H1 (cell line): Measurements from ENCODE around the gene S100A8. TPM values are rescaled to one million over a fixed set of nuclear protein-coding genes. Genes with fewer than 3 reads are reported as not detected.

Source experiments
- CTCF ChIA-PET: fragments of 300-600 bp; sonication (Branson Sonifier 250); formaldehyde crosslinking; loops from one replicate; lab custom pipeline; 2021; ENCODE audit not compliant: partially characterized antibody; lab: Charles Lee
- POLR2A ChIA-PET: fragments of 300-600 bp; sonication (Branson Sonifier 250); formaldehyde crosslinking; loops from one replicate; lab custom pipeline; 2021; ENCODE audit warnings: inconsistent platforms; ENCODE audit not compliant: partially characterized antibody; lab: Charles Lee
- DNase-seq, 2 experiments: peaks; one replicate each; pipeline versions ENCODE4 v3.0.0 to v3.0.0-alpha.2; 2010 to 2022; ENCODE audit warnings: low spot score in 2 of 2, low read depth in 1 of 2, mixed read lengths in 1 of 2
- FAIRE-seq: peaks from 2 replicates; lab custom pipeline; 2011; peaks lifted over from hg19 to GRCh38; lab: Jason Lieb, UNC
- H2AFZ ChIP-seq: 2 replicates; pipeline ENCODE4 v1.8.1; 2012; ENCODE audit warnings: low read length, inconsistent platforms
- H2AK5ac ChIP-seq: 2 replicates; pipeline ENCODE4 v1.6.1; 2013; ENCODE audit warnings: low read depth, low read length
- H2BK120ac ChIP-seq: replicated peaks from 2 replicates; pipeline ENCODE3; 2013; ENCODE audit warnings: low read depth, low read length, inconsistent platforms
- H2BK12ac ChIP-seq: 2 replicates; pipeline ENCODE4 v1.6.1; 2013; ENCODE audit warnings: low read depth, low read length
- H2BK15ac ChIP-seq: 2 replicates; pipeline ENCODE4 v1.6.1; 2013; ENCODE audit warnings: low read length
- H2BK20ac ChIP-seq: 2 replicates; pipeline ENCODE4 v1.6.1; 2013; ENCODE audit warnings: low read length
- H2BK5ac ChIP-seq: 2 replicates; pipeline ENCODE4 v1.6.1; 2013; ENCODE audit warnings: low read depth, low read length
- H3K14ac ChIP-seq: 2 replicates; pipeline ENCODE4 v1.6.1; 2013; ENCODE audit warnings: inconsistent platforms; ENCODE audit not compliant: insufficient read length
- H3K18ac ChIP-seq: 2 replicates; pipeline ENCODE4 v1.6.1; 2013; ENCODE audit warnings: low read length; ENCODE audit errors: extremely low read depth
- H3K23ac ChIP-seq: 2 replicates; pipeline ENCODE4 v1.6.1; 2013; ENCODE audit warnings: inconsistent platforms; ENCODE audit not compliant: insufficient read length
- H3K23me2 ChIP-seq: 2 replicates; pipeline ENCODE4 v1.6.1; 2013; ENCODE audit warnings: low read depth, low read length
- H3K27ac ChIP-seq: 2 replicates; pipeline ENCODE4 v1.6.1; 2011; ENCODE audit warnings: low read depth, low read length, inconsistent platforms
- H3K27me3 ChIP-seq, 4 experiments: replicated peaks in 1 of 4; 1 replicate in 1 of 4; 2 replicates in 3 of 4; pipeline versions ENCODE4 v1.6.1 to v1.8.1; 2011 to 2013; ENCODE audit warnings: low read length in 3 of 4, mild to moderate bottlenecking in 3 of 4, inconsistent platforms in 2 of 4, mixed read lengths in 2 of 4, moderate library complexity in 1 of 4; ENCODE audit not compliant: control insufficient read depth in 3 of 4, insufficient read depth in 3 of 4; ENCODE audit errors: extremely low read depth in 1 of 4
- H3K36me3 ChIP-seq, 4 experiments: 2 replicates each; pipeline versions ENCODE4 v1.6.1 to v1.8.1; 2011 to 2013; ENCODE audit warnings: mild to moderate bottlenecking in 4 of 4, low read length in 3 of 4, moderate library complexity in 2 of 4, control low read depth in 1 of 4, inconsistent platforms in 1 of 4; ENCODE audit not compliant: insufficient read depth in 4 of 4, control insufficient read depth in 2 of 4
- H3K4ac ChIP-seq: replicated peaks from 2 replicates; pipeline ENCODE3; 2013; ENCODE audit warnings: low read length, low read depth, mixed read lengths, inconsistent platforms; ENCODE audit not compliant: insufficient read length
- H3K4me1 ChIP-seq, 4 experiments: replicated peaks in 1 of 4; 1 replicate in 1 of 4; 2 replicates in 3 of 4; pipeline versions ENCODE4 v1.6.1 to v1.8.1; 2011 to 2013; ENCODE audit warnings: low read length in 3 of 4, inconsistent platforms in 2 of 4, mixed read lengths in 1 of 4; ENCODE audit not compliant: insufficient read depth in 4 of 4, control insufficient read depth in 3 of 4
- H3K4me2 ChIP-seq, 2 experiments: 2 replicates each; pipeline versions ENCODE4 v1.6.1 to v1.8.1; 2011 to 2013; ENCODE audit warnings: low read depth in 2 of 2, low read length in 2 of 2, control low read depth in 1 of 2, inconsistent platforms in 1 of 2, mild to moderate bottlenecking in 1 of 2; ENCODE audit not compliant: insufficient read depth in 1 of 2
- H3K4me3 ChIP-seq, 4 experiments: fragments of 200-600, 300-600 bp in 1 of 4; sonication (generic), shearing (Covaris generic), sonication (Bioruptor Twin) in 1 of 4; 2 replicates each; pipeline versions ENCODE4 v1.5.1 to v1.8.1; 2011 to 2016; ENCODE audit warnings: low read length in 4 of 4, low read depth in 3 of 4, control low read depth in 2 of 4, inconsistent platforms in 2 of 4, mild to moderate bottlenecking in 2 of 4, mixed read lengths in 1 of 4, moderate library complexity in 1 of 4; ENCODE audit not compliant: insufficient read depth in 2 of 4; ENCODE audit errors: extremely low read depth in 1 of 4
- H3K56ac ChIP-seq: replicated peaks from 2 replicates; pipeline ENCODE3; 2013; ENCODE audit warnings: low read depth, mild to moderate bottlenecking, mixed read lengths, low read length, inconsistent platforms; ENCODE audit not compliant: insufficient read length
- H3K79me1 ChIP-seq: 2 replicates; pipeline ENCODE4 v1.6.1; 2013; ENCODE audit warnings: low read depth, low read length, control low read depth
- H3K79me2 ChIP-seq, 2 experiments: 2 replicates each; pipeline versions ENCODE4 v1.6.1 to v1.8.1; 2012 to 2013; ENCODE audit warnings: low read length in 2 of 2, mild to moderate bottlenecking in 2 of 2, inconsistent platforms in 1 of 2; ENCODE audit not compliant: insufficient read depth in 2 of 2, control insufficient read depth in 1 of 2
- H3K9ac ChIP-seq, 4 experiments: replicated peaks in 1 of 4; 1 replicate in 1 of 4; 2 replicates in 3 of 4; pipeline versions ENCODE4 v1.6.1 to v1.8.1; 2011 to 2013; ENCODE audit warnings: low read depth in 3 of 4, low read length in 3 of 4, control low read depth in 2 of 4, mild to moderate bottlenecking in 2 of 4, moderate library complexity in 2 of 4, inconsistent platforms in 1 of 4; ENCODE audit errors: extremely low read depth in 1 of 4
- H3K9me3 ChIP-seq, 2 experiments: 2 replicates each; pipeline versions ENCODE4 v1.6.1 to v1.8.1; 2012 to 2013; ENCODE audit warnings: mild to moderate bottlenecking in 2 of 2, moderate library complexity in 2 of 2, control low read depth in 1 of 2, inconsistent platforms in 1 of 2, low read depth in 1 of 2, low read length in 1 of 2, mixed read lengths in 1 of 2; ENCODE audit not compliant: insufficient read depth in 2 of 2
- H4K20me1 ChIP-seq, 2 experiments: replicated peaks in 1 of 2; 2 replicates each; pipeline versions ENCODE3 to v1.8.1; 2011 to 2013; ENCODE audit warnings: inconsistent platforms in 2 of 2, low read length in 2 of 2, mild to moderate bottlenecking in 1 of 2; ENCODE audit not compliant: insufficient read depth in 2 of 2, control insufficient read depth in 1 of 2
- H4K5ac ChIP-seq: 2 replicates; pipeline ENCODE4 v1.6.1; 2013; ENCODE audit warnings: low read length, low read depth, mixed read lengths, inconsistent platforms; ENCODE audit not compliant: insufficient read length
- H4K8ac ChIP-seq: 2 replicates; pipeline ENCODE4 v1.8.0; 2013; ENCODE audit warnings: mild to moderate bottlenecking, moderate library complexity, low read length, inconsistent platforms; ENCODE audit not compliant: insufficient read depth; ENCODE audit errors: extremely low read depth
- H4K91ac ChIP-seq: replicated peaks from 2 replicates; pipeline ENCODE3; 2013; ENCODE audit warnings: low read length, mixed read lengths, inconsistent platforms; ENCODE audit not compliant: insufficient read length
- ASH2L ChIP-seq: fragments of 200-600, 300-600 bp; sonication (generic); IDR thresholded peaks from one replicate; pipeline ENCODE4 v1.7.1; 2017; ENCODE audit warnings: low read length
- BACH1 ChIP-seq: IDR thresholded peaks from 2 replicates; pipeline ENCODE4 v1.6.1; 2012; ENCODE audit warnings: low read length, improper control_type of control experiment
- CBX8 ChIP-seq: fragments of 300-800, 300-1000 bp; sonication (generic); IDR thresholded peaks from 2 replicates; pipeline ENCODE4 v1.7.1; 2016; ENCODE audit warnings: low read depth, low read length, borderline replicate concordance
- EGR1 ChIP-seq: IDR thresholded peaks from 2 replicates; pipeline ENCODE4 v1.6.1; 2011; ENCODE audit warnings: low read depth, low read length, borderline replicate concordance
- RFX5 ChIP-seq: IDR thresholded peaks from 2 replicates; pipeline ENCODE4 v1.6.1; 2011; ENCODE audit warnings: low read depth, low read length, improper control_type of control experiment, borderline replicate concordance
- SIN3A ChIP-seq, 2 experiments: IDR thresholded peaks in 1 of 2; conservative IDR thresholded peaks in 1 of 2; 2 replicates each; pipeline ENCODE4 v1.6.1; 2011 to 2012; ENCODE audit warnings: low read length in 2 of 2, improper control_type of control experiment in 1 of 2, low read depth in 1 of 2, mild to moderate bottlenecking in 1 of 2
- SIRT6 ChIP-seq: IDR thresholded peaks from one replicate; pipeline ENCODE4 v1.7.1; 2012; ENCODE audit warnings: low read length, inconsistent platforms
- SP1 ChIP-seq: IDR thresholded peaks from 2 replicates; pipeline ENCODE4 v1.6.1; 2011; ENCODE audit warnings: low read depth, low read length
- SP2 ChIP-seq: IDR thresholded peaks from 2 replicates; pipeline ENCODE4 v1.6.1; 2012; ENCODE audit warnings: mild to moderate bottlenecking, low read length, inconsistent platforms
- SRF ChIP-seq: IDR thresholded peaks from 2 replicates; pipeline ENCODE4 v1.6.1; 2011; ENCODE audit warnings: mild to moderate bottlenecking, low read depth, low read length, moderate library complexity
- TAF1 ChIP-seq: IDR thresholded peaks from 2 replicates; pipeline ENCODE4 v1.6.1; 2011; ENCODE audit warnings: mild to moderate bottlenecking, low read depth, low read length
- TCF12 ChIP-seq: IDR thresholded peaks from 2 replicates; pipeline ENCODE4 v1.6.1; 2011; ENCODE audit warnings: low read depth, mild to moderate bottlenecking, low read length
- WGBS, 2 experiments: shearing (Covaris generic) in 1 of 2; methylation state at CpG; one replicate each; pipeline versions ENCODE4 v1.1.6 to v1.1.7; 2013 to 2015; ENCODE audit warnings: low lambda C conversion rate in 2 of 2, mixed read lengths in 2 of 2, inconsistent platforms in 1 of 2, low coverage in 1 of 2, missing lambda C conversion rate in 1 of 2; ENCODE audit not compliant: insufficient replicate concordance in 2 of 2, insufficient coverage in 1 of 2, insufficient read length in 1 of 2; ENCODE audit errors: extremely low coverage in 1 of 2, missing lambda C conversion rate in 1 of 2; 5-methylcytosine and 5-hydroxymethylcytosine counted together
- polyA plus RNA-seq, 7 experiments: library from polyadenylated mRNA; depleted of rRNA in 3 of 7; stranded (reverse) in 5 of 7; unstranded in 2 of 7; fragments of >200 nt in 5 of 7; fragments of 200-250 nt in 2 of 7; gene quantifications; 1 replicate in 5 of 7; 2 replicates in 1 of 7; 4 replicates in 1 of 7; pipeline versions ENCODE4 v1.2.1 to v1.2.3, GENCODE V29; 2011 to 2013; ENCODE audit warnings: missing spikeins in 2 of 7, mixed read lengths in 2 of 7
- total RNA-seq: library from RNA; stranded (reverse); fragmentation: NEBNext Ultra II Directional; extraction: Animal tissue kit (Norgen Biotek cat#: 25700); gene quantifications from 2 replicates; pipeline ENCODE4 v1.2.1, GENCODE V29; 2021
- TF ChIP-seq, protein P1 (sequence below): IDR thresholded peaks from 2 replicates; pipeline ENCODE4 v1.6.1; 2012; ENCODE audit warnings: low read length, inconsistent platforms

The S100A8 gene
- total and polyA plus RNA-seq, 2 of the 8 experiments (the other 6 are each of a cell fraction or from before 2014, with no cell fraction given): not detected

- H4K8ac ChIP-seq: no peak overlapping the region
- FAIRE-seq (no peak), DNase-seq (no peak)
- no peak overlapping the region for H3K4ac ChIP-seq
- POLR2A ChIA-PET: no interaction called here
- no peaks in the 10 kb centered on the region for H3K4me1 ChIP-seq
- 83% methylated on average over 5 of the region's 8 CpGs; no CpG with 5 or more reads in 1 of the 2 experiments for WGBS, 2 experiments
- H3K36me3 ChIP-seq: no peaks in the 10 kb centered on the region
- H3K27ac ChIP-seq: no peak overlapping the region
- no peak overlapping the region for H2AFZ ChIP-seq
- H2BK15ac ChIP-seq: no peak overlapping the region
- no peak overlapping the region for H2BK120ac ChIP-seq
- no peak for TF ChIP-seq TAF1
- no peak for TF ChIP-seq ASH2L
- TF ChIP-seq SIN3A (conservative IDR thresholded peaks at IDR 0.05 in 1 of 2, IDR thresholded peaks at IDR 0.05 in 1 of 2; ENCODE audit: low read depth in 1 of 2, low read length in 2 of 2): no peak
- no peak for TF ChIP-seq SRF
- no peak for TF ChIP-seq TCF12
- TF ChIP-seq, protein P1, sequence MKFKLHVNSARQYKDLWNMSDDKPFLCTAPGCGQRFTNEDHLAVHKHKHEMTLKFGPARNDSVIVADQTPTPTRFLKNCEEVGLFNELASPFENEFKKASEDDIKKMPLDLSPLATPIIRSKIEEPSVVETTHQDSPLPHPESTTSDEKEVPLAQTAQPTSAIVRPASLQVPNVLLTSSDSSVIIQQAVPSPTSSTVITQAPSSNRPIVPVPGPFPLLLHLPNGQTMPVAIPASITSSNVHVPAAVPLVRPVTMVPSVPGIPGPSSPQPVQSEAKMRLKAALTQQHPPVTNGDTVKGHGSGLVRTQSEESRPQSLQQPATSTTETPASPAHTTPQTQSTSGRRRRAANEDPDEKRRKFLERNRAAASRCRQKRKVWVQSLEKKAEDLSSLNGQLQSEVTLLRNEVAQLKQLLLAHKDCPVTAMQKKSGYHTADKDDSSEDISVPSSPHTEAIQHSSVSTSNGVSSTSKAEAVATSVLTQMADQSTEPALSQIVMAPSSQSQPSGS: no peak
- no peak for TF ChIP-seq BACH1
- TF ChIP-seq RFX5: no peak
- no peak for TF ChIP-seq EGR1
- no peak for TF ChIP-seq SP2
- TF ChIP-seq CBX8: no peak
- TF ChIP-seq SP1: no peak
- no peak for TF ChIP-seq SIRT6
- TF ChIP-seq, all 59 proteins: peak for 0
- no peak overlapping the region for H3K4me2 ChIP-seq
- H3K9me3 ChIP-seq: no peaks in the 10 kb centered on the region
- H2BK5ac ChIP-seq: no peak overlapping the region
- H4K5ac ChIP-seq: no peak overlapping the region
- H3K23me2 ChIP-seq: no peaks in the 10 kb centered on the region; the same call in 1 of the 2 replicates
- no peaks in the 10 kb centered on the region for H3K27me3 ChIP-seq
- no peak overlapping the region for H3K9ac ChIP-seq
- H3K18ac ChIP-seq: no peak overlapping the region
- no peak overlapping the region for H2BK20ac ChIP-seq
- no peaks in the 10 kb centered on the region for H3K79me1 ChIP-seq
- H4K91ac ChIP-seq: no peak overlapping the region
- H3K56ac ChIP-seq: no peak overlapping the region
- no peak overlapping the region for H3K23ac ChIP-seq
- no peak overlapping the region for H2BK12ac ChIP-seq
- H2AK5ac ChIP-seq: no peak overlapping the region
- H4K20me1 ChIP-seq: no peaks in the 10 kb centered on the region
- no peak overlapping the region for H3K14ac ChIP-seq
- CTCF ChIA-PET: interaction anchor here (0.8 to 4.1 kb wide), 5 partner anchors 10 to 129 kb away, joined by 3 to 19 read pairs (median 4); no protein-coding TSS in a partner anchor
- H3K79me2 ChIP-seq: no peaks in the 10 kb centered on the region
- no peak overlapping the region for H3K4me3 ChIP-seq
Measured at GRCh38 chr1:153365696-153366095, 25.2 kb downstream of the S100A8 start.
